ENCODE measurements around the gene SYMPK. TPM values are rescaled to one million over a fixed set of nuclear protein-coding genes. Genes with fewer than 3 reads are reported as not detected.

Gene SYMPK
- total RNA-seq, 2 experiments from 2014 or later = 84.4 to 118 TPM

GRCh38 chr19:45824531-45825262 lies 38.2 kb downstream of the SYMPK start:
- intact Hi-C loops (cut with micrococcal nuclease; ENCODE audit: unreplicated experiment) = no loop called here

GRCh38 chr19:45824041-45824471 lies 38.9 kb downstream of the SYMPK start:
- no TSS peak for BruUV-seq (replicated peaks)
- H3K36me3 ChIP-seq (ENCODE audit: insufficient read depth, low read length) = peaks cover 91% of the 10 kb centered on the region
- POLR2A ChIA-PET = interaction anchor here (0.6 kb wide), 1 partner anchor 13 kb away, joined by 10 read pairs; no protein-coding TSS in a partner anchor

More at GRCh38 chr19:45824531-45825262, 38.2 kb downstream of the SYMPK start:
- ChIA-PET POLR2A (no interaction called here), CTCF (ENCODE audit: unreplicated experiment) (no interaction called here)
- peaks cover 91% of the 10 kb centered on the region for H3K36me3 ChIP-seq (ENCODE audit: insufficient read depth, low read length)
- H3K27ac ChIP-seq (ENCODE audit: low read depth, low read length, poor library complexity, severe bottlenecking) = no peak overlapping the region
- TF ChIP-seq CTCF (conservative IDR thresholded peaks at IDR 0.05; ENCODE audit: low read length) = no peak
- no peak for TF ChIP-seq EZH2phosphoT487 (IDR thresholded peaks at IDR 0.05; ENCODE audit: borderline replicate concordance, low read depth, low read length)
- no peaks in the 10 kb centered on the region for H3K9me3 ChIP-seq (ENCODE audit: low read length)
- H3K79me2 ChIP-seq (ENCODE audit: insufficient read depth, low read depth, low read length) = no peaks in the 10 kb centered on the region
- H2AFZ ChIP-seq (ENCODE audit: low read length) = no peak overlapping the region
- no peaks in the 10 kb centered on the region for H4K20me1 ChIP-seq (ENCODE audit: insufficient read depth, low read length)
- no peaks in the 10 kb centered on the region for H3K9me2 ChIP-seq (ENCODE audit: insufficient read depth, low read length)
- H3K4me2 ChIP-seq (ENCODE audit: low read length) = no peak overlapping the region
- BruUV-seq (replicated peaks) = no TSS peak
- no peaks in the 10 kb centered on the region for H3K4me1 ChIP-seq (ENCODE audit: insufficient read depth, low read length, poor library complexity, severe bottlenecking)
- no peak for DNase-seq (ENCODE audit: low spot score)
- no peak overlapping the region for H3K4me3 ChIP-seq (ENCODE audit: low read depth, low read length, poor library complexity, severe bottlenecking)

More at GRCh38 chr19:45824041-45824471, 38.9 kb downstream of the SYMPK start:
- no peaks in the 10 kb centered on the region for H3K4me1 ChIP-seq (ENCODE audit: insufficient read depth, low read length, poor library complexity, severe bottlenecking)
- no peak overlapping the region for H3K4me2 ChIP-seq (ENCODE audit: low read length)
- no peak overlapping the region for H2AFZ ChIP-seq (ENCODE audit: low read length)
- no peaks in the 10 kb centered on the region for H3K9me3 ChIP-seq (ENCODE audit: low read length)
- intact Hi-C loops (cut with micrococcal nuclease; ENCODE audit: unreplicated experiment) = no loop called here
- DNase-seq (ENCODE audit: low spot score) = no peak
- no peak overlapping the region for H3K4me3 ChIP-seq (ENCODE audit: low read depth, low read length, poor library complexity, severe bottlenecking)
- CTCF ChIA-PET (ENCODE audit: unreplicated experiment) = no interaction called here
- H4K20me1 ChIP-seq (ENCODE audit: insufficient read depth, low read length) = no peaks in the 10 kb centered on the region
- no peaks in the 10 kb centered on the region for H3K9me2 ChIP-seq (ENCODE audit: insufficient read depth, low read length)
- no peak for TF ChIP-seq EZH2phosphoT487 (IDR thresholded peaks at IDR 0.05; ENCODE audit: borderline replicate concordance, low read depth, low read length)
- no peak for TF ChIP-seq CTCF (conservative IDR thresholded peaks at IDR 0.05; ENCODE audit: low read length)
- no peaks in the 10 kb centered on the region for H3K79me2 ChIP-seq (ENCODE audit: insufficient read depth, low read depth, low read length)
- H3K27ac ChIP-seq (ENCODE audit: low read depth, low read length, poor library complexity, severe bottlenecking) = no peak overlapping the region

All from OCI-LY7 (cell line).